ENCODE results near the gene PGLYRP2.

The PGLYRP2 gene

DNA sequence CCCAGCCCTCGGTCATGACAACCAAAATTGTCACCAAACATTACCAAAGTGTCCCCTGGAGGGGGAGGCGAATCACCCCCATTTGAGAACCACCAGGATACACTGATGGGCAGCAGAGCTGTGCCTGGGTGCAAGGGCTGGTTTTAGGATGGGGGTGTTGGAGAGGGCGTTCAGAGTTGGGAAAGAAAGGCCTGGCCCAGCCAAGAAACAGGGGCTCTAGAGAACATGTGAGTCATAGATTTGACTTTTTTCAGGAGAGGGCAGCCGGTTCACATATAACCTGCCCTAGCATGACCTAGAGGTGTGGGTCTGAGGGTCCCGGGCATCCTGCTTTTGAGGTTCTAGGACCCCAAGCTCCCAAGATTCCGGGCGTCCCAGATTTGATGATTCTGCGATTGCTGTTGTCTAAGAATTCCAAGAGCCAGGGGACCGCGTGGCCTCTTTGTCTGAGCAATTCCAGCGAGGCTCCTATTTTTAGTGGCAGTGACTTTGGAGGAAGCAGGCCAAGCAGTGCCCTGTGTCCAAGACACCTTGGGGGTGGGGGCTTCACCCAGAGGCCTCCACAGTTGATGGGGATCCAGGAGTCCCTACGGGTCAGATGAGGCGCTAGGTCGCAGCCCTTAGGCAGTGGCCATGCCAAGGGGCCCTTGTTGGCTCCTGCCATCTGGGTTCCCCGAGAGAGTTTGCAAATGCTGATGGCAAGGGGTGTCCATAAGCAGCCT lies 34.6 kb downstream of the PGLYRP2 start:
- DNase-seq (ENCODE audit: low read depth) = no peak
- TF ChIP-seq, protein P1, sequence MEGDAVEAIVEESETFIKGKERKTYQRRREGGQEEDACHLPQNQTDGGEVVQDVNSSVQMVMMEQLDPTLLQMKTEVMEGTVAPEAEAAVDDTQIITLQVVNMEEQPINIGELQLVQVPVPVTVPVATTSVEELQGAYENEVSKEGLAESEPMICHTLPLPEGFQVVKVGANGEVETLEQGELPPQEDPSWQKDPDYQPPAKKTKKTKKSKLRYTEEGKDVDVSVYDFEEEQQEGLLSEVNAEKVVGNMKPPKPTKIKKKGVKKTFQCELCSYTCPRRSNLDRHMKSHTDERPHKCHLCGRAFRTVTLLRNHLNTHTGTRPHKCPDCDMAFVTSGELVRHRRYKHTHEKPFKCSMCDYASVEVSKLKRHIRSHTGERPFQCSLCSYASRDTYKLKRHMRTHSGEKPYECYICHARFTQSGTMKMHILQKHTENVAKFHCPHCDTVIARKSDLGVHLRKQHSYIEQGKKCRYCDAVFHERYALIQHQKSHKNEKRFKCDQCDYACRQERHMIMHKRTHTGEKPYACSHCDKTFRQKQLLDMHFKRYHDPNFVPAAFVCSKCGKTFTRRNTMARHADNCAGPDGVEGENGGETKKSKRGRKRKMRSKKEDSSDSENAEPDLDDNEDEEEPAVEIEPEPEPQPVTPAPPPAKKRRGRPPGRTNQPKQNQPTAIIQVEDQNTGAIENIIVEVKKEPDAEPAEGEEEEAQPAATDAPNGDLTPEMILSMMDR (IDR thresholded peaks at IDR 0.05; ENCODE audit: control insufficient read depth, extremely low read depth, insufficient read depth) = no peak
- no peak overlapping the region for H3K4me3 ChIP-seq (ENCODE audit: low read depth, low read length)

DNA sequence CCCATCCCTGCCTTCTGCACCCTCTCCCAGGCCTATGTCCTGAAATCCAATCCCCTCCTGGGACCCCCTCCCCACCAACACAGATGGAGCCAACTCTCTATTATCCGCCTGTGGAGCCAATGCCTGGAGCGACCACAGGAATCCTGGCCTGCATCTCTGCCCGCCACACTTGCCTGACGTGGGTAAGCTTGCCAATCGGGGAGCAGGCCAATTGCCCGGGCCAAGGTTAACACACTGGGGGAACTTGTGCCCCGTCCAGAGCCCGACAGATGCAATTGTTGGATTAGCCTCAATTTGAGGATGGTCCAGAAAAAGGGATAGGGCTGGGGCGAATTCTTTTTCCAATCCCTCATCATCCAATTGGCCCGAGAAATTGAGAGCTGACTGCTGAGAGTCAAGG lies 35.5 kb downstream of the PGLYRP2 start:
- TF ChIP-seq, protein P1 (IDR thresholded peaks at IDR 0.05; ENCODE audit: control insufficient read depth, extremely low read depth, insufficient read depth) = no peak
- no peak overlapping the region for H3K4me3 ChIP-seq (ENCODE audit: low read depth, low read length)
- no peak for DNase-seq (ENCODE audit: low read depth)

- H3K4me3 ChIP-seq (ENCODE audit: low read depth, low read length) = no peak overlapping the region
- TF ChIP-seq, protein P1 (IDR thresholded peaks at IDR 0.05; ENCODE audit: control insufficient read depth, extremely low read depth, insufficient read depth) = no peak
- no peak for DNase-seq (ENCODE audit: low read depth)
These were observed 36.0 kb downstream of the PGLYRP2 start for GRCh38 chr19:15443325-15443724.

DNA sequence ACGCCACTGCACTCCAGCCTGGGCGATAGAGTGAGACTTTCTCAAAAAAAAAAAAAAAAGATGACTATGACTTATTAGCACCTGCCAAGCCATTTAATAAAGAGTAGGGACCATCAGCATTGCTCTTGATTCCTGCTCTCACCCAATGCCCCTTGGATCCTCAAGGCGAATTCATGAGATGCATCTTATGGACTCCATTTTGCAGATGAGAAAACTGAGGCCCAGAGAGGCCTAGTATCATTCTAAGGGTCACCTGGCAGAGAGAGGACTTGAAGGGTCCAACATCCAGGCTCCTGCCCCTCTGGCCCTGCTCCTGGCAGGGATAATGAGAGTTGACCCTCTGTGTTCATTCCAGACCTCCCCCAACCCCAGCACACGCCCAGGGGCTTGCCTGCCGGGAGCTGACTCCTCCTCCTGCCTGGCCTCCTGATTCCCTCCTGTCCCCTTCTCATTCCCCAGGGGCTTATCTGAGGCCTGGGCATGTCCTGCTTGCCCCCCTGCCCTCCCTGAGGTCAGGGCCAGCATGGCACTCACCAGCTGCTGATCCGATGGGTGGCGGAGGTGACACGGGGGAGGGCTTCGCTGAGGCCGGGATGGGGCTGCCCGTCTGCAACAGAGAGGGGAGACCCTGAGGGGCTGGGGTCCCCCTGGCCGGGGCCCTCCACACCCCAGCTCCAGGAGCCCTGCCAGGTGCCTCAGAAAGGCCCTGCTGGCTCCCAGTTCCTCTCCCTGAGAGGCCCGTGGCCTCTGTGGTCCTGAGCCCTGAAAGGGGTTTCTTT lies 37.0 kb downstream of the PGLYRP2 start:
- no peak overlapping the region for H3K4me3 ChIP-seq (ENCODE audit: low read depth, low read length)
- TF ChIP-seq, protein P1 (IDR thresholded peaks at IDR 0.05; ENCODE audit: control insufficient read depth, extremely low read depth, insufficient read depth) = no peak
- no peak for DNase-seq (ENCODE audit: low read depth)

- no peak for DNase-seq (ENCODE audit: low read depth)
- no peak overlapping the region for H3K4me3 ChIP-seq (ENCODE audit: low read depth, low read length)
- TF ChIP-seq, protein P1 (IDR thresholded peaks at IDR 0.05; ENCODE audit: control insufficient read depth, extremely low read depth, insufficient read depth) = no peak
These were observed 38.0 kb downstream of the PGLYRP2 start for GRCh38 chr19:15441317-15441716.

- no peak overlapping the region for H3K4me3 ChIP-seq (ENCODE audit: low read depth, low read length)
- DNase-seq (ENCODE audit: low read depth) = no peak
- TF ChIP-seq, protein P1 (IDR thresholded peaks at IDR 0.05; ENCODE audit: control insufficient read depth, extremely low read depth, insufficient read depth) = no peak
These were observed 39.3 kb downstream of the PGLYRP2 start for GRCh38 chr19:15439821-15440641.
